Heart right ventricle (tissue), 16 donors: Measurements from ENCODE around the gene GPR139. TPM values are rescaled to one million over a fixed set of nuclear protein-coding genes. Genes with fewer than 3 reads are reported as not detected.

Experiments used
- ATAC-seq, 8 donors: fragments of 200-7000 bp; cut with Tn5 transposase; one replicate each; pipeline ENCODE4 v1.9.1; 2020; ENCODE audit warnings: mild to moderate bottlenecking in 8 of 8, moderate library complexity in 8 of 8, moderate number of reproducible peaks in 1 of 8
- DNase-seq, 2 donors: peaks; one replicate each; pipeline ENCODE4 v3.0.0-alpha.2; 2020
- H3K27ac ChIP-seq, 10 donors: fragments of 200-600 bp; sonication (generic) in 2 of 10; one replicate each; pipeline versions ENCODE4 v1.5.0 to v1.8.0; 2020 to 2022; ENCODE audit warnings: mild to moderate bottlenecking in 3 of 10
- H3K27me3 ChIP-seq, 7 donors: fragments of 200-600 bp; one replicate each; pipeline ENCODE4 v1.8.0; 2021 to 2022; ENCODE audit warnings: mild to moderate bottlenecking in 2 of 7
- H3K36me3 ChIP-seq, 9 donors: fragments of 200-600 bp; sonication (generic) in 1 of 9; one replicate each; pipeline versions ENCODE4 v1.5.0 to v1.8.0; 2020 to 2022; ENCODE audit warnings: mild to moderate bottlenecking in 2 of 9
- H3K4me1 ChIP-seq, 9 donors: fragments of 200-600 bp; sonication (generic) in 1 of 9; one replicate each; pipeline versions ENCODE4 v1.5.0 to v1.8.0; 2020 to 2022; ENCODE audit warnings: mild to moderate bottlenecking in 4 of 9
- H3K4me3 ChIP-seq, 10 donors: fragments of 200-600 bp; sonication (generic) in 2 of 10; one replicate each; pipeline versions ENCODE4 v1.5.0 to v1.8.0; 2020 to 2022; ENCODE audit warnings: mild to moderate bottlenecking in 7 of 10, moderate library complexity in 2 of 10
- H3K9me3 ChIP-seq, 11 donors: fragments of 200-600 bp in 10 of 11; sonication (generic) in 2 of 11; one replicate each; pipeline versions ENCODE4 v1.5.0 to v1.8.0; 2013 to 2022; ENCODE audit warnings: mild to moderate bottlenecking in 2 of 11, control low read depth in 1 of 11, moderate library complexity in 1 of 11
- WGBS, 2 donors: extraction: QIAGEN DNeasy Blood & Tissue Kit; methylation state at CpG; one replicate each; pipeline ENCODE4 v1.1.7; 2013; ENCODE audit warnings: inconsistent platforms in 1 of 2; 5-methylcytosine and 5-hydroxymethylcytosine counted together
- intact Hi-C, 10 donors: fragments of 100-400 bp; cut with DNase I; formaldehyde crosslinking; loops; one replicate each; pipeline versions ENCODE4 v1.11.1 to v1.14.2; 2022
- polyA plus RNA-seq, 2 donors: library from polyadenylated mRNA; stranded (reverse); fragments of 200-250 nt; gene quantifications; one replicate each; pipeline ENCODE4 v1.2.3, GENCODE V29; 2013
- total RNA-seq, 10 donors: library from RNA; stranded (reverse); fragmentation: NEBNext Ultra II Directional in 3 of 10; extraction: Animal tissue kit (Norgen Biotek cat#: 25700) in 3 of 10; gene quantifications; one replicate each; pipeline versions ENCODE4 v1.2.1 to v1.2.4, GENCODE V29; 2021 to 2023
- TF ChIP-seq, protein P1 (sequence below), 9 donors: fragments of 200-600 bp; sonication (generic) in 2 of 9; IDR thresholded peaks; one replicate each; pipeline versions ENCODE4 v1.5.0 to v1.8.0; 2021 to 2022; ENCODE audit warnings: antibody characterized with exemption in 9 of 9, mild to moderate bottlenecking in 5 of 9, moderate library complexity in 1 of 9
- donor health status: Arrhythmogenic right ventricular cardiomyopathy.
- donor health status: ischemic (EF 13 %, LVEDD 7.1; RV severe dilation, severe dysfunction).
- donor health status: healthy with polysubstance abuse.
- donor health status: DM: no; HTN: yes; CAD: no.
- donor health status: DM: no; HTN: no; CAD: no.
- donor health status: ischemic (EF 25% LVEDD 6.9; RV normal size, moderate dysfunction).
- donor health status: ischemic (EF 25% LVEDD 5.7; RV mildly dilated, moderate dysfunction).
- donor health status: healthy.
- donor health status: DM: yes; HTN: yes; CAD: no.
- donor health status: Ischemic cardiomyopathy.
- donor health status: ischemic (EF 35%, LVEDD 5.7; RV mildly dilated, moderate dysfunction).
- donor health status: nonischemic (EF 11% LVEDD 7.7; RV severe dilation, severe dysfunction).
- donor health status: DM: yes; HTN: yes; CAD: no.
- donor health status: PGD.
- donor health status: ischemic (EF 29% LVEDD 5.4; RV normal size, mild dysfunction).
- donor health status: nonischemic (EF 23%, LVEDD 6.1; RV moderate dilation, normal function).

GPR139 gene
- total and polyA plus RNA-seq, 12 donors: not detected

DNA sequence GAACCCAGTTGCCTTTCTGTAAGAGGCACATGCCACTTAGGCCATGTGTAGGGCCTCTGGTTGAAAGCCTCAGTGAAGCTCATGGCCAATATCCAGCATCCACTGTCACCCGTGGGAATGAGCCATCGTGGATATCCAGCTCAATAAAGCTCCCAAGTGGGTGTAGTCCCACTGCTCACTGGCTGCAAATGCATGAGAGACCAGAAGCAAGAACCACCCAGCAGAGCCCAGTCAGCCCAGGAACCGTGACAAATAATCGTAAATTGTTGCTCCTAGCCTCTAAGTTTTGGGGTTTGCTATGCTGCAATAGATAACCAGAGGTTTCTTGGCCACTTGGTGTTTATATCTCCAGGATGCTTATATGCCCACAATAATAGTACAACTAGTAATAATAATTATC lies 33.7 kb downstream of the GPR139 start:
- TF ChIP-seq, protein P1, sequence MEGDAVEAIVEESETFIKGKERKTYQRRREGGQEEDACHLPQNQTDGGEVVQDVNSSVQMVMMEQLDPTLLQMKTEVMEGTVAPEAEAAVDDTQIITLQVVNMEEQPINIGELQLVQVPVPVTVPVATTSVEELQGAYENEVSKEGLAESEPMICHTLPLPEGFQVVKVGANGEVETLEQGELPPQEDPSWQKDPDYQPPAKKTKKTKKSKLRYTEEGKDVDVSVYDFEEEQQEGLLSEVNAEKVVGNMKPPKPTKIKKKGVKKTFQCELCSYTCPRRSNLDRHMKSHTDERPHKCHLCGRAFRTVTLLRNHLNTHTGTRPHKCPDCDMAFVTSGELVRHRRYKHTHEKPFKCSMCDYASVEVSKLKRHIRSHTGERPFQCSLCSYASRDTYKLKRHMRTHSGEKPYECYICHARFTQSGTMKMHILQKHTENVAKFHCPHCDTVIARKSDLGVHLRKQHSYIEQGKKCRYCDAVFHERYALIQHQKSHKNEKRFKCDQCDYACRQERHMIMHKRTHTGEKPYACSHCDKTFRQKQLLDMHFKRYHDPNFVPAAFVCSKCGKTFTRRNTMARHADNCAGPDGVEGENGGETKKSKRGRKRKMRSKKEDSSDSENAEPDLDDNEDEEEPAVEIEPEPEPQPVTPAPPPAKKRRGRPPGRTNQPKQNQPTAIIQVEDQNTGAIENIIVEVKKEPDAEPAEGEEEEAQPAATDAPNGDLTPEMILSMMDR (IDR thresholded peaks at IDR 0.05): no peak
- Histone ChIP-seq H3K4me3 (no peak overlapping the region), H3K4me1 (no peaks in the 10 kb centered on the region), H3K9me3 (peaks cover 0 to 8% (median 0%) of the 10 kb centered on the region in 11 donors), H3K27me3 (peaks cover 0 to 31% (median 14%) of the 10 kb centered on the region in 7 donors), H3K36me3 (no peaks in the 10 kb centered on the region), H3K27ac (no peak overlapping the region)
- intact Hi-C loops: loop anchor here in 1 of 10 donors (10.0 kb wide), 1 partner anchor 85 kb away; no protein-coding TSS in a partner anchor
- DNase-seq (no peak), ATAC-seq (no peak)
- 63 to 68% methylated on average over 4 of the region's 4 CpGs for WGBS, 2 donors

DNA sequence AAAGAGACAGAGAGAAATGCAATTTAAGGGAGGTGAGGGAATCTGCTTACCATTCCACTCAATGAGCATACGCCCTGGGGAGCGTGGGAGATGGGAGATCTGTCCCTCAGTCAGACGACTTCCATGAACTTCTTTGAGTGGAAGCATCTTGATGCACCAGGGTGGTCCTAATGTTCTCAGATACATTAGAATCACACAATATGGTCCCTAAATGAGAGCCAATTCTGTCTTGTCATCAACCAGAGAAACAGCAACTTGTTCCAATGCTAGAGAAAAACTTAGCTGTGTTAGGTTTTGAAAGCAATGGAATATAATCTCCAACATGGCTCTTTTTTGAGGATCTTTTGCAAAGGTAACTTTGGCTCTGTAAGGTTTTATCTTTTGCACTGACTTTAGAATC lies 44.1 kb downstream of the GPR139 start:
- intact Hi-C loops: no loop called here
- DNase-seq (no peak), ATAC-seq (no peak)

DNA sequence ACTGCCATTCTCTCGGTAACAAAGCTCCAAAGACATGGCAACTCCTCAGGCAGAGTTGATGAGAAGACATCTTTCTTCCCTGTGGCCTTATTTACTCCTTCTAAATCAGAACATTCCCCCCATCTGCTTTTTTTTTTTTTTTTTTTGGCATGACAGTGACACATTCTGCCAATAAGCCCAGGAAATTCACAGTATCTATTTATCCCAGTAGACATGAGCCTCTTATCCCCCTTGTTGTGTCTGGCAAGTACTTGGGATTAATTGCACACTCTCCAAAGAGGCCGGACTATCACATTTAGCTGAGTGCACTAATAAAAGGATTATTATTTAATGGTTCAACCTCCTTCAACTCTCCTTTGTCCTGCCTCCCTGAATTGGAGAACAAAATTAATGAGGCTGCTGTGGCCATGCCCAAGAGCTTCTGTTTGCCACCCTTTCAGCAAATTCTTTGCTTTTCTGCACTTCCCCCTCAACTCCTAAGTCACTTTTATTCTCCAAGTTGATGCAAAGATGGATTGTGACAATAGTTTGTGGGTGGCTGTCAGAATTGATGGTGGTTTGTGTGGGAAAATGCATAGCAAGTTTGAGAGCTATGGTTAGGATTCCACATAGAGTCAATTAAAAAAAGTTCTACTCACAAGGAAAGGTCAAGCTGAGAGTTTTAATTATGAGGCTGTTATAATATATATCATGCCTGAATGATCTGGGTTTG lies 47.2 kb downstream of the GPR139 start:
- intact Hi-C loops: no loop called here
- Histone ChIP-seq H3K4me1 (no peaks in the 10 kb centered on the region), H3K9me3 (no peaks in the 10 kb centered on the region), H3K27ac (no peak overlapping the region), H3K36me3 (no peaks in the 10 kb centered on the region), H3K27me3 (peaks cover 0 to 6% (median 4%) of the 10 kb centered on the region in 7 donors), H3K4me3 (no peak overlapping the region)
- TF ChIP-seq, protein P1 (IDR thresholded peaks at IDR 0.05): no peak
- ATAC-seq: no peak
- DNase-seq: no peak
- 25 to 51% methylated on average over 2 of the region's 2 CpGs for WGBS, 2 donors

More for the DNA sequence above, 44.1 kb downstream of the GPR139 start:
- no peak overlapping the region for H3K27ac ChIP-seq
- TF ChIP-seq, protein P1 (IDR thresholded peaks at IDR 0.05): no peak
- peaks cover 0 to 10% (median 4%) of the 10 kb centered on the region in 7 donors for H3K27me3 ChIP-seq
- no peaks in the 10 kb centered on the region for H3K9me3 ChIP-seq
- no peaks in the 10 kb centered on the region for H3K4me1 ChIP-seq
- no peaks in the 10 kb centered on the region for H3K36me3 ChIP-seq
- WGBS, 2 donors: 63 to 72% methylated on average over 3 of the region's 3 CpGs
- H3K4me3 ChIP-seq: no peak overlapping the region

DNA sequence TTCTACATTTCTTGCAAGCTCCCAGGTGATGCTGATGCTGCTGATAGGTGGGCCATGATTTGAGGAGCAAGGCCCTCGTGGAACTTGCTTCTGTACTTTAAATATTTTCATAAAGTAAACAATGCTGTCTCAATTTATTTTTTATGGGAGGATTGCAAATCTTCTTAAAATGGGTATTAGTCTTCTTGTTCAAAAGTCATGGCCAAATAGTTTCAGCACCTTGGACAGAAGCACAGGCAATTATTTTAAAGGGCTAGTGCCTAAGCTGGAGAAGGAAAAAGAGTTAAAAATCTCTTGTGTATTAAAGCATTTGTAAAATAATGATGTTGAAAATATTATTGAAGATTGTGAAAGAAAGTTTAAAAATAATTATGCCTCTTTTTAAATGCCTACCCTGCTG lies 50.5 kb downstream of the GPR139 start:
- TF ChIP-seq, protein P1 (IDR thresholded peaks at IDR 0.05): no peak
- Histone ChIP-seq H3K9me3 (peaks cover 0 to 6% (median 0%) of the 10 kb centered on the region in 11 donors), H3K27me3 (peaks cover 0 to 3% (median 0%) of the 10 kb centered on the region in 7 donors), H3K4me1 (no peaks in the 10 kb centered on the region), H3K36me3 (no peaks in the 10 kb centered on the region), H3K4me3 (no peak overlapping the region), H3K27ac (no peak overlapping the region)
- 2 to 8% methylated on average over 1 of the region's 1 CpG for WGBS, 2 donors
- intact Hi-C loops: no loop called here
- no peak for DNase-seq
- no peak for ATAC-seq
